Caco-2 (cell line): ENCODE data around the gene PTPN23. TPM values are rescaled to one million over a fixed set of nuclear protein-coding genes. Genes with fewer than 3 reads are reported as not detected.

Experiments
- BruUV-seq: library from RNA; stranded (reverse); fragments of 400-500 nt; replicated peaks from 2 replicates; lab custom pipeline; 2021; lab: Mats Ljungman, UMichigan
- CTCF ChIA-PET: fragments of 300-600 bp; sonication (Branson Sonifier 250); formaldehyde crosslinking; loops from one replicate; lab custom pipeline; 2022; ENCODE audit warnings: antibody characterized with exemption; lab: Charles Lee
- POLR2A ChIA-PET: fragments of 300-600 bp; sonication (Branson Sonifier 250); formaldehyde crosslinking; loops from one replicate; lab custom pipeline; 2022; ENCODE audit warnings: antibody characterized with exemption; lab: Charles Lee
- DNase-seq, 2 experiments: peaks; one replicate each; pipeline versions ENCODE4 v3.0.0 to v3.0.0-alpha.2; 2020 to 2022
- H3K27me3 ChIP-seq: replicated peaks from 2 replicates; pipeline ENCODE4 v1.6.0; 2011; ENCODE audit warnings: low read length; ENCODE audit not compliant: control insufficient read depth, insufficient read depth
- H3K36me3 ChIP-seq: 2 replicates; pipeline ENCODE4 v1.5.1; 2011; ENCODE audit warnings: low read length; ENCODE audit not compliant: control insufficient read depth, insufficient read depth
- H3K4me1 ChIP-seq: fragments of 250-450 bp; sonication (Bioruptor Pico); 2 replicates; pipeline ENCODE4 v1.5.1; 2020; ENCODE audit warnings: mild to moderate bottlenecking
- H3K4me3 ChIP-seq: 2 replicates; pipeline ENCODE4 v1.5.1; 2011; ENCODE audit warnings: low read depth, mild to moderate bottlenecking, control low read depth, low read length
- H3K9me3 ChIP-seq: fragments of 250-450 bp; sonication (Bioruptor Pico); 2 replicates; pipeline ENCODE4 v1.5.1; 2020; ENCODE audit warnings: mild to moderate bottlenecking, moderate library complexity
- H3K27ac Mint-ChIP-seq: one replicate; pipeline ENCODE4 v1.8.0; 2022; ENCODE audit warnings: mixed read lengths; ENCODE audit not compliant: unreplicated experiment
- H3K27me3 Mint-ChIP-seq: one replicate; pipeline ENCODE4 v1.8.0; 2022; ENCODE audit warnings: mixed read lengths; ENCODE audit not compliant: insufficient read depth, unreplicated experiment
- H3K36me3 Mint-ChIP-seq: one replicate; pipeline ENCODE4 v1.8.0; 2022; ENCODE audit warnings: mild to moderate bottlenecking, mixed read lengths; ENCODE audit not compliant: insufficient read depth, unreplicated experiment
- H3K4me1 Mint-ChIP-seq: one replicate; pipeline ENCODE4 v1.8.0; 2022; ENCODE audit warnings: low read depth, mixed read lengths; ENCODE audit not compliant: unreplicated experiment
- H3K4me3 Mint-ChIP-seq: one replicate; pipeline ENCODE4 v1.8.0; 2022; ENCODE audit warnings: mild to moderate bottlenecking, moderate library complexity, mixed read lengths; ENCODE audit not compliant: unreplicated experiment
- H3K9me3 Mint-ChIP-seq: one replicate; pipeline ENCODE4 v1.8.0; 2022; ENCODE audit warnings: mixed read lengths; ENCODE audit not compliant: unreplicated experiment
- CTCF ChIP-seq, 2 experiments: fragments of 200-600 bp in 1 of 2; IDR thresholded peaks; 1 replicate in 1 of 2; 2 replicates in 1 of 2; pipeline versions ENCODE4 v1.5.1 to v1.8.0; 2011 to 2022; ENCODE audit warnings: antibody characterized with exemption in 1 of 2, control low read depth in 1 of 2, inconsistent platforms in 1 of 2, low read depth in 1 of 2, low read length in 1 of 2, mild to moderate bottlenecking in 1 of 2, moderate library complexity in 1 of 2; ENCODE audit not compliant: insufficient read depth in 1 of 2, severe bottlenecking in 1 of 2, unreplicated experiment in 1 of 2
- intact Hi-C: fragments of 100-400 bp; cut with micrococcal nuclease; formaldehyde crosslinking; loops from one replicate; pipeline ENCODE4 v1.10.0; 2022; ENCODE audit not compliant: unreplicated experiment
- total RNA-seq: library from RNA; stranded (reverse); gene quantifications from 2 replicates; pipeline ENCODE4 v1.2.3, GENCODE V29; 2022

PTPN23 gene
- total RNA-seq, 1 experiment from 2014 or later, result 49.6 TPM

GRCh38 chr3:47399531-47400270, 18.9 kb downstream of the PTPN23 start:
- no peaks in the 10 kb centered on the region; the same call in none of the 2 replicates for H3K36me3 ChIP-seq
- Mint-ChIP-seq H3K9me3 (no peaks in the 10 kb centered on the region), H3K4me1 (peaks cover 6% of the 10 kb centered on the region), H3K27ac (no peak overlapping the region), H3K4me3 (no peak overlapping the region), H3K36me3 (peaks cover 61% of the 10 kb centered on the region), H3K27me3 (no peaks in the 10 kb centered on the region)
- ChIA-PET CTCF (no interaction called here), POLR2A (no interaction called here)
- H3K4me1 ChIP-seq, result peaks cover 15% of the 10 kb centered on the region
- H3K4me3 ChIP-seq, result no peak overlapping the region
- H3K27me3 ChIP-seq, result no peaks in the 10 kb centered on the region
- DNase-seq, result no peak
- no peaks in the 10 kb centered on the region for H3K9me3 ChIP-seq
- BruUV-seq, result no TSS peak
- intact Hi-C loops, result no loop called here
- no peak for TF ChIP-seq CTCF (IDR thresholded peaks at IDR 0.05; ENCODE audit: insufficient read depth in 1 of 2, low read depth in 1 of 2, low read length in 1 of 2, severe bottlenecking in 1 of 2, unreplicated experiment in 1 of 2)

GRCh38 chr3:47404431-47404876, 23.6 kb downstream of the PTPN23 start:
- Histone ChIP-seq H3K4me3 (no peak overlapping the region), H3K36me3 (peaks cover 2% of the 10 kb centered on the region), H3K4me1 (peaks cover 6% of the 10 kb centered on the region; the same call in 1 of the 2 replicates), H3K27me3 (no peaks in the 10 kb centered on the region), H3K9me3 (no peaks in the 10 kb centered on the region)
- Mint-ChIP-seq H3K27me3 (no peaks in the 10 kb centered on the region), H3K36me3 (peaks cover 54% of the 10 kb centered on the region), H3K9me3 (no peaks in the 10 kb centered on the region), H3K4me1 (no peaks in the 10 kb centered on the region), H3K27ac (no peak overlapping the region), H3K4me3 (no peak overlapping the region)
- no TSS peak for BruUV-seq
- no peak for TF ChIP-seq CTCF (IDR thresholded peaks at IDR 0.05; ENCODE audit: insufficient read depth in 1 of 2, low read depth in 1 of 2, low read length in 1 of 2, severe bottlenecking in 1 of 2, unreplicated experiment in 1 of 2)
- CTCF ChIA-PET, result interaction anchor here (0.9 kb wide), 1 partner anchor 10 kb away, joined by 3 read pairs; no protein-coding TSS in a partner anchor
- no peak for DNase-seq
- POLR2A ChIA-PET, result no interaction called here
- intact Hi-C loops, result no loop called here

GRCh38 chr3:47404955-47405790, 24.4 kb downstream of the PTPN23 start:
- ChIA-PET POLR2A (no interaction called here), CTCF (interaction anchor here (0.9 kb wide), 1 partner anchor 10 kb away, joined by 3 read pairs; no protein-coding TSS in a partner anchor)
- Histone ChIP-seq H3K4me1 (peaks cover 6% of the 10 kb centered on the region; the same call in 1 of the 2 replicates), H3K36me3 (peaks cover 2% of the 10 kb centered on the region), H3K27me3 (no peaks in the 10 kb centered on the region), H3K4me3 (no peak overlapping the region), H3K9me3 (no peaks in the 10 kb centered on the region)
- H3K4me1 Mint-ChIP-seq, result no peaks in the 10 kb centered on the region
- no peaks in the 10 kb centered on the region for H3K27me3 Mint-ChIP-seq
- TF ChIP-seq CTCF (IDR thresholded peaks at IDR 0.05; ENCODE audit: insufficient read depth in 1 of 2, low read depth in 1 of 2, low read length in 1 of 2, severe bottlenecking in 1 of 2, unreplicated experiment in 1 of 2), result no peak
- no peaks in the 10 kb centered on the region for H3K9me3 Mint-ChIP-seq
- H3K4me3 Mint-ChIP-seq, result no peak overlapping the region
- H3K36me3 Mint-ChIP-seq, result peaks cover 50% of the 10 kb centered on the region
- no TSS peak for BruUV-seq
- no peak for DNase-seq
- peak overlapping the region; percentile 67 for H3K27ac Mint-ChIP-seq
- intact Hi-C loops, result no loop called here
